Measurements from ENCODE around the gene ZFHX3.
A peak's percentile ranks its signal among the peaks of the same experiment; 100 is the strongest.
"Not testable (repeated sequence)": the region's sequence is repeated elsewhere in the genome, so short reads cannot be mapped to it uniquely, and the experiment has no call there.

Gene ZFHX3

DNA sequence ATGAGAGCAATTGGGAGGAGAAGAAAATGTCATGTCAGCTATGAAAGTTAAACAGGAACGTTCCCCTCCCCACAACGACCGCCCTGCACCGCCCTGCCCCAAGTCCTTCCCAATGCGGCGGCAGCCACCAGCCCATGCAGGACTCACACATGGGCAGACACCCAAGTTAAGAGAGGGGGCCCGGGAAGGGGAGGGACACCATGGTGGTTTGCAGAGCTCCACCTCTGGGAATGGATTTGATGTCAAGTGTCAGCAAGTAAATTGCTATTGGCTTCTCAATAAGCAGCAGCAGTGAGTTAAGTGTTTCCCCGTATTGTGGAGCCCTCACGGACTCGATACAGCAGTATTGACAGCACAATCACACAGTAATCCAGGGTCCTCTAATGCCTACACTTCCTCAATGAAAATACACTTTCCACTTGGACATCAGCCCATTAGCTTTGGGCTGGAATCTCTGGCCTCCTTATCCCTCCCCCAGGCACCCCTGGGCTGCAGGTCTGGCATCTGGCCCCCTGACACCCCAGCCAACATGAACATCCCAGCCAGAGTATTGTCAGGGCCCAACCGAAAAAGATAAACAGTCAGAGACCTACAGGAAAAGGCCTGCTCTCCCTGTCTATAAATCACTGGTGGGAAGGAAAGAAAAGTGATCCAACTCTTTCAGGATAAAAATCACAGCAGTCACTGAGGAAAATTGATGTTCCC lies 22.6 kb downstream of the ZFHX3 start:
- FAIRE-seq (no peak), DNase-seq (ENCODE audit: extremely low spot score, insufficient read length, low read depth) (no peak)

DNA sequence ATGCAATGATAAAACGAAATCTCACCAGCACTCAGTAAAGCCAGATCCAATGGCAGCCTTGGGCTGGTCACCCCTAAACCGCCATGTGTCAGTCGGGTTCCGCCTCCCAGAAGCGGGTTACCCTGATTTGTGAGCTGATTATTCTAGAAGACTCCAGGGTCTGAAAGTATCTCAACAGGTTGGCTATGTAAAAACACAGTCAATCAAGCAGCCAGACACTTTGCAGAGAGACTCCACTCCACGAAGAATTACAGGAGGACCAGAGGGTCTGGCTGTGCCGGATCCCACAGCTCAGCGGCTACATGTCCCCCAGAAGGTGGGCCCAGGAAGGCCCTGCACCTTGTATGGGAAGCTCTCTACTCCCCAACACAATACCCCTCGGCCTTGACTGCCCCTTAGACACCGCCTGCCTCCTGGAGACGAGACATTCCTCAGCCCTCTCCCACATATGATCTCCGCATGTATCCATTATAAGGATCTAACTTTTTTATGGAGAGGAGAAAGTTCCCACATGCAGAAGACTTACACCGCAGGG lies 23.3 kb downstream of the ZFHX3 start:
- no peak for FAIRE-seq
- no peak for DNase-seq (ENCODE audit: extremely low spot score, insufficient read length, low read depth)

DNA sequence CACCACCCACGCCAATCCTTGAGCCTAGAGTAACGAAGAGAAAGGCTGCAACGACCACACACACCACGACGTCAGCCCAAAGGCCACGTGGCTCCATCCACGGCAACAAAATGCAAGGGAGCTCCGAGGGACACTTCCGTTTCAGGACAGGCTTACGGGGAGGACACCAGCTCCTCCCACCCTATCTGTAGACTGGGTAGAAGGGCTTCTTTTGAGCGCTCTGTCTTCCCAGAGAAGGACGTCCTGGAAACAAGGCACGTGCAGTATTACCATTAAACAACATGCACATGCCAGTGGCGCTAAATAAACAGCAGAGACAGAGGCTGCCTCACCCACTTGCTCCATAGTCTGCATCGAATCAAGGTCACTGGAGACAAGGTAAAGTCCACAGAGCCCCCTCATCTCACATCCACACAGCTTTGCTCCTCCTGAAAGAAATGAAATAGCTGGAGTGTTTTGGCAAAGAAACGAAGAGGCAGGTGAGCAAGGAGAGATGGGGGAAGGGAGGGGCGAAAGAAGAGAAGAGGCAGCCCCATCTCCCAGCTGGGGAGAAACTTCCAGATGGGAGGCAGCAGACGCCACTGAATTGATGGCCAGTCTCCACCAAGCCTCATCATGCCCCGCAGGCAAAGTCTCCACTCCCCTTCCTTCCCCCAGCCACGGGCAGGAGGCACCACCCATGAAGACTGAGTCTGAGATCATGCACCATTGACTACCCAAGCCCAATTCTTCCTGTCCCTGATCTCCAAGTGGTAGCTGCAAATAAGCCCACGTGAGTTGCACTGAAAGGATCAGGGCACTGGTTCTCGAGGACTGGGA lies 24.0 kb downstream of the ZFHX3 start:
- FAIRE-seq (no peak), DNase-seq (ENCODE audit: extremely low spot score, insufficient read length, low read depth) (no peak)

DNA sequence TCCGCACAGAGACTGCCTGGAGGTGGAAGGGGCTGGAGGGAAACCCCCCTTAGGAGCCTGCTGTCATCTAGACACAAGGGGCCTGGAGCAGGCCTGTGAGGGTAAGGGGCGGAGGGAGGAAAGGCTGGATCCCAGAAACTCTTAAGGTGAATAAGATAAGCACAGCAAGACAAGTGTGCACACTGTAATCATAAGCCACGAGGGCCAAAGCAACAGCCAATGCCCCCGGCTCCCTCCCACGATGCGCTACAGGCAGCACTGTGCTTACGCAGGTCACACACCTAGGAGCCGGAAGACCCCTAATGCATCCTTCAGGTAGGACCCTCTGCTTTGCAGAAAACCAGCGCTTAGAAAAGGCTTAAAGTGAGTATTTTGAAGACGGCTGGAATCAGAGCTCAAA lies 24.6 kb downstream of the ZFHX3 start:
- FAIRE-seq: no peak
- DNase-seq (ENCODE audit: extremely low spot score, insufficient read length, low read depth): no peak

DNA sequence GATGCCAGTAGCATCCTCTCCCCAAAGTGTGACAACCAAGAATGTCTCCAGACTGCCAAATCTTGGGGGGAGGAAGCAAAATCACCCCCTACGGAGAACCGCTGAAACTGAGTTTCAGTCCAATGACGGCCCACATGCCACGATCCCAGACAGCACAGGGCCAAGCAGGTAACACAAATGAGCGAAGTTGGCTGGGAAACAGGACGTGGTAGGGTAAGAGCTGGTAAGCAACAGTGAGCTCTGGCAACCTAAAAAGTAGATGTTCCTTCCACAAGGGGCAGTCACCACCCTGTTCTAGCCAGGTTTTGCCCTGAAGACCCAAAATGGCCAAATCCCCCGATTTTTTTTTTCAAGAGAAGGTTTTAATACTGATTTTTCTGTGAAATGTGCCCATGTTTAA lies 25.4 kb downstream of the ZFHX3 start:
- FAIRE-seq (no peak), DNase-seq (ENCODE audit: extremely low spot score, insufficient read length, low read depth) (no peak)

DNA sequence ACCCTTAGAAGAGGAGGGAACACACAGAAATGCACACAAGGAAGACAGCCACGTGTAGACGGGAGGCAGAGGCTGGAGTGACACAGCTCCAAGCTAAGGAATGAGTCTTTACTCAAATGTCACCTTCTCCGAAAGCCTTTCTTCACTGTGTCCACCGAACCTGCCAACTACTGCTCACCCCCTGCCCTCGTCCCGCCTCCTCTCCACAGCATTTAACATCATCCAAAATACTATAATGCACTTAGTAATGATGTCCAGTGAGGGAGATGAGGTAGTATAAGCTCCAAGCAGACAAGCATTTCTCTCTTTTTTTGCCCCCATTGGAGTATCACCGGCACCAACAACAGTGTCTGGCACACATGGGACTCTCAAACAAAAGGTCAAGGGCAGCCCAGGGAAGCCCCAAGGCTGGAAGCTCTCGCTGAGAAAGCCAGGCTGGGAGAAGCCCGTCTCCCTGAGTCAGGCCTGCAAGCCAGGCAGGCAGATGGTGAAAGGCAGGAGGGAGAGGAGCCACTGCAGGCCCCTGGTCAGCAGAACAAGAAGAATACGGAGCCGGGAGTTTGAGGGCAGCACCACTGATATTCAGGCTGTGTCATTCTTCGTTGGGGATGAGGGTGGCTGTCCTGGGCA lies 25.9 kb downstream of the ZFHX3 start:
- FAIRE-seq: no peak
- no peak for DNase-seq (ENCODE audit: extremely low spot score, insufficient read length, low read depth)

DNA sequence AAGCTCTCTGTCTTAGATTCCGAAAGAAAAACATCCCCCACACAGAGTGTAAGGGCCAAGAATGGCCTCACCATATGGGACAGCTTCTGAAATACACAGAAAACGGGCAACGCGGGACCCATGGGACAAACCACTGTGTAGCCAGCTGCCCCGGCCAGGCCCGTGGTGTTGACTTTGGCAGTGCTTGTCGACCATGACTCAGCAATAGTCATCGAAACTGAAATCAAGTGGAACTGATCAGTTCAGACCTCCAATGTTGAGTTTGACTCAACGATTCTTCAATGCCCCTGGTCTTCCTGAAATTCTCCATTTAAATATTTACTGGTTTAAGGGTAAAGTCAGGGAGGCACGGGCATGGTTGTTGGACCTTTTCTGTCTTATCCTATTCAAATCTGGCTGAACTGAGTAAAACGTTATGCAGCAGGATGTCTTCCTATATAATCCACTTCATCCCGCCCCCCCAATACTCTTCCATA lies 27.5 kb downstream of the ZFHX3 start:
- DNase-seq (ENCODE audit: extremely low spot score, insufficient read length, low read depth) (no peak), FAIRE-seq (no peak)

DNA sequence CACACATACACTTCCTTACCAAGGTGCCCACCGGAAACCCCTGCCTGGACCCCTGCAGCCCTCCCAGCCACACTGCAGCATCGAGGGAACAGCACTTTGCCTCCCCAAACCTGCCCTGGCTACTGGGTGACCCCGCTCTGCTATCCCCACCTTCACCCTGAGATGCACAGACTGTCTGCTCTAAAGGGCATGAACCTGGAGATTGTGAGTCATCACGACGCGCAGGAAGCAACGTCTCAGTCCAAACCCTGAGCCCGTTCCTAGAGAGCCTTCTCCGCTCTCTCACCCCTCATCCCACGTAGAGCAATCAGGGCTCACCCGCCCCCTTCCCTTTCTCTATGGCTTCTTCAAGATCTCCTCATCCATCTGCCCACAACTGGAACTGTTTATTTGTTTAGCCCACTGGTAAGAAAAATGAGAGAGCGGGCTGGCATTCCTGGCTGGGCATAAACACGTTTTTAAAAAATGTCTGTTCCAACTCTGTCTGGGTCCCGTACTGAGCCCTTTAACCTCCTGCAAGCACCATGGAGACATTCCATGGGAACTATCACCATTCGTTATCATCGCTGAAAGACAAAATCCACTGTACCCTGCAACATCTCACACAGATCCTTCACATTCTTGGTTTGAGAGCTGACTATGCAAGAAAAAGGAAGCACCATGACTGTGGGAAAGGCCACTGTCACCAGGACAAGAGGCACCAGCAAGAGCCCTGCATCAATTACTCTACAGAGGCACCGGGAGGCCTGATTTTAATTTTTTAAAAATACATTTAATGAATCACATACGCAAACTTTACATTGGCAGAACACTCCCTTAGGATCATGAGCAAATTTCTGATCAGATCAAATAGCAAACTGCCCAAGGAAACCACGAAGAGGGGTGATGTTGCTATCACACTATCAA lies 28.2 kb downstream of the ZFHX3 start:
- FAIRE-seq (no peak), DNase-seq (ENCODE audit: extremely low spot score, insufficient read length, low read depth) (no peak)

DNA sequence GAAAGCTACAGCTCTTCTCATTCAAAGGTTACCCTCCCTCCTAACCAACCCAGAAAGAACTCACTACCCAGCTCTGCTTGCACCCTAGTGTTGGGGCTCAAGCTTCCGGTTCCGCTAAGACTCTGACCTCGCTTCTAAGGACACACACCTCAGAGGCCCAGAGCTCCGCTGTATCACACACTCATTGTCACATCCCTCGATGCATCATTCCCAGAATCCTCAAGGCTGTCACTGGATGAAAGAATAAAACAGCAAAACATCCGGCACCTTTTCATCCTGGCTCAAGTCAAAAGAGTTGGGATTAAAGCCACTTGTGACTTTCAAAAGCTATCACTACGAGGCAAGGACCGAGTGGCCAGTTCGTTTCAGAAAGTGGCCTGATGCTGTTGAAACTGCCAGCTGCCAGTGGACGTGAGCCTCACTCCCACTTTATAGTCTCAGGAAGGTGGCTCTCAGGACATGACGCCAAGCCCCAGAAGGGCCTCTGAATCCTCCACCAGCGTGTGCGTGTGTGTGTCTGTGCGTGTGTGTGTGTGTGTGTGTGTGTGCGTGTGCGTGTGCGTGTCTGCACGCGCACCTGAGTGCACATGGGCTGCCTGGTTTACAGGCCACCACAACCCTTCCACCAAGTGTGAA lies 29.0 kb downstream of the ZFHX3 start:
- DNase-seq (ENCODE audit: extremely low spot score, insufficient read length, low read depth): no peak
- no peak for FAIRE-seq

DNA sequence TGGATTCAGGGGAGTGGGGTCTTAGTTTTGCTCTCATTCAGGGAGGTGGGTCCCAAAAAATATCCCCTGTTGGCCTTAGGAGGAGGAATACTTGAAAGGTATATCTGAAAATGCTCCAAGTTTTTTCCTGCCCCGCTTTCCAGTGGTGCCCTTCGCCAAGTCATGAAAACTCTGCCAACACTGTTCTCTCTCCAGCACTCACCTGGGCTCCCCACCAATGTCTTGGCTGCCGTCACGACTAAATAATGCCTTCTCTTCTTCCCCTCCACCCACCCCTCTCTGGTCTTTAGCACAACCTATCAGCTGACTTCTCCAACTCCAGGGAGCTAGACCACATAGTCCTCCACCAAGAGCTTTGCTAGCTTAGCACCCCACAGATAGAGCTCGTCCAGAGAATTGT lies 30.6 kb downstream of the ZFHX3 start:
- FAIRE-seq (no peak), DNase-seq (ENCODE audit: extremely low spot score, insufficient read length, low read depth) (no peak)

DNA sequence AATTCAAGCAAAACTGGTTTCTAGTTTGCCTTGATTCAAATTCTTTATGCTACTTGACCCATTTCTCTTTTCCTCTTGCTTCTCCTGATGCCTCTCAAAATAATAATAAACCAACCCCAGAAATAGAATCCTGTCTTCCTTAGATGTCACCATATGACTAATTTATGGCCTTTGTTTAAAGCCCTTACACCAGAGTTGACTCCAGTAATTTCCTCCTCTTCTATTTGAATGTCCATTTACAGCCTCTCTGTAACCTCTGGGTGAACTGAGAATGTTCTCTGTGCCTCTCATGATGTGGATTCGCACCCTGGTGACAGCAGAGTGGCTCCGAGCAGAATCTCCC lies 31.5 kb downstream of the ZFHX3 start:
- no peak for FAIRE-seq
- no peak for DNase-seq (ENCODE audit: extremely low spot score, insufficient read length, low read depth)

DNA sequence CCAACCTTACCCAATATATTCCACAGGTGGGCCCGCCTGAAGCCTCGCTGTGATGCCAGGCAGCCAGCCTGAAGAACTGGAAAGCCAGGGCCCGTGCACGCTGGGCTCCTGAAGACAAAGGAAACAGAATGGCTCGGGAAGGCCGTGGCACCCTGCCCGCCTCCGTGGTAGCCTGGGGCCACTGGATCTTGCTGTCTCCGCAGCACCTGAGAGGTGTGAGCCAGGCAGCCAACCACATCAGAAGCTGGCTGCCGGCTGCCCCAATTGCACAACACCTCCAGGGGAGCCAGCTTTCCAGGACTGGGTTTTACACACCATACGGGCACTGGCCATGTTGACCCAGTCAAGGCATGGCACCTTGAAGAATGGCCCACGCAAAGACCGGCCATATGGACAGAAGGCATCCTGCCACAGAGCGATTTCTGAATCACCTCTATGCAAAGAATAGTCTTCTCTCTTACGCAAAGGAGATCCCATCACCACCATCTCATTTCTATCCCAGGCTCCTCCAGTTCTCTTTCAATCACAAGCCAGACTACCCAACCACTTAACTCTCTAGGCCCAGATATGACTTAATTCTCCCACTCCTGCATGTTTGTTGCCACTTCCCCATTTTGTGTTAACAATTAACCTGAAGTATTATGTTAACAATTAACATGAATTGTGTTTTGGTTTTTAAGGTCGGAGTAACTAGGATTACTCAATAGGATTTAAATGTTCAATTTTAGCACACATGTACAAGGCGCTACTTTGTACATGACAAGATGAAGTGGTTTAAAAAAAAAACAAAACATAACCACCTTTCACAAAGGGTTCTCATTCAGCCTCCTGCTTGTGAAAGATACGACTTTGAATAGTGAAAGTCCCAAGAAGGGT lies 32.1 kb downstream of the ZFHX3 start:
- peak; percentile 69 for DNase-seq (ENCODE audit: extremely low spot score, insufficient read length, low read depth)
- peak; percentile 87 for FAIRE-seq

DNA sequence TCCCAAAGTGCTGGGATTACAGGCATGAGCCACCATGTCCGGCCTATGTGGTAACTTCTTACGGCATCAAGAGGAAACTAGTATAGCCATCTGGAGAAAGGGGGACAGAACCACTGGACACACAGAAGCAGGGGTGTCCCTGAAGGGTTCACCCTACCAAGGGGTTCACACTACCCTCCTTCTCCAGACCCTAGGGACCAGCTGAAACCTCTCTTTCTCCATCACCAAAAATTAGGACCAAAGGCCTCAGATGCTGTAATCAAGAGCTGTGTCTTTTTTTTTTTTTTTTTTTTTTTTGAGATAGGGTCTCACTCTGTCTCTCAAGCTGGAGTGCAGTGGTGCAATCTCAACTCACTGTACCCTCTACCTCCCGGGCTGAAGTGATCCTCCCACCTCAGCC lies 33.2 kb downstream of the ZFHX3 start:
- DNase-seq (ENCODE audit: extremely low spot score, insufficient read length, low read depth): no peak
- FAIRE-seq: no peak

DNA sequence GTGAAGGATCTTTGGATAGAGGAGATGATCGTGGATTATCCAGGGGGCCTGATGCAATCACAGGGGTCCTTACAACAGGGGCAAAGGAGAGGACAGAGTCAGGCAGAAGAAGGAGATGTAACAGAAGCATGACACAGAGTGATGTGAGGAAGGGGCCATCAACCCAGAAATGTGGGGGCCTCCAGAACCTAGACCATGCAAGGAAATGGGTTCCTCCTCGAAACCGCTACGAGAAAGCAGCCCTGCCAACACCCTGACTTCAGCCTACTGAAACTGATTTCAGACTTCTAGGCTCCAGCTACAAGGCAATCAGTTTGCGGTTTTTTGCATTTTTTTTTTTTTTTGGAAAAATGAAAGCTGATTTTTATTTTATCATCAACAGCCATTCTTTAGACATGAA lies 34.0 kb downstream of the ZFHX3 start:
- DNase-seq (ENCODE audit: extremely low spot score, insufficient read length, low read depth): no peak
- FAIRE-seq: no peak

DNA sequence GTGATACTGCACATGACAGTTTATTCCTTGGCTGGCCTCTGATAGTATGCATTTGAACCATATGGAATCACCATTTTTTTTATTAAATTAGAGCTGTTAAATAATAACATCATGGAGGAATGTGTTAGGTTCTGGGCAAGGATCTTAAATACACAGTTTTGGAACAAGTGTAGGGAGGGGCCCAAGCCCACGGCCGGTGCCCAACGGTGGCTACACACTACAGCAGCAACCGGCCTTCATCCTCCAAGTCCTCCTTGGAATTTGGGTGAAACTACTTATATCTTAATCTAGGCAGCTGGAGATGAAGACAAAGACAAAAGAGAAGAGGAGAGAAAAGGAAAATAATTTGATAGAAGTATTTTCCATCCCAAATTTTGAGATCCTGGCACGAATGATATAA lies 35.6 kb downstream of the ZFHX3 start:
- FAIRE-seq: no peak
- DNase-seq (ENCODE audit: extremely low spot score, insufficient read length, low read depth): no peak

DNA sequence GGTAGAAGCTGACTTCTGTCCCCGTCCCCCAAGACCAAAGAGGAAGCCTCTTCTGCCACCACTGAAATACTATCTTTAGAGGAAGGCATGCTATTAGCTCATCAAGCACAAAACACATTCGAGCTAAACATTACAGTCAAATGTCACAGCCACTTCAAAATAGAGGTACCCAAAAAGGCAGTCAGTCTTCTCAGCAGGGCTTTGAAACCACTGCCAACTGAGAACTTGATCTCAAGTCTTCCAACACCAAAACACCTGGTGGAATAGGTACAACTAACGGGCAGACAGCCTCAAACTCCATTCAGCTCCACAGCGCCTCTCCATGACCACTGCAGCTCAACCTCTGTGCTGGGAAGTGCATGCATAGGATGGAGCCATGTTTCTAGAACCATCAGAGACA lies 36.0 kb downstream of the ZFHX3 start:
- FAIRE-seq (no peak), DNase-seq (ENCODE audit: extremely low spot score, insufficient read length, low read depth) (no peak)

DNA sequence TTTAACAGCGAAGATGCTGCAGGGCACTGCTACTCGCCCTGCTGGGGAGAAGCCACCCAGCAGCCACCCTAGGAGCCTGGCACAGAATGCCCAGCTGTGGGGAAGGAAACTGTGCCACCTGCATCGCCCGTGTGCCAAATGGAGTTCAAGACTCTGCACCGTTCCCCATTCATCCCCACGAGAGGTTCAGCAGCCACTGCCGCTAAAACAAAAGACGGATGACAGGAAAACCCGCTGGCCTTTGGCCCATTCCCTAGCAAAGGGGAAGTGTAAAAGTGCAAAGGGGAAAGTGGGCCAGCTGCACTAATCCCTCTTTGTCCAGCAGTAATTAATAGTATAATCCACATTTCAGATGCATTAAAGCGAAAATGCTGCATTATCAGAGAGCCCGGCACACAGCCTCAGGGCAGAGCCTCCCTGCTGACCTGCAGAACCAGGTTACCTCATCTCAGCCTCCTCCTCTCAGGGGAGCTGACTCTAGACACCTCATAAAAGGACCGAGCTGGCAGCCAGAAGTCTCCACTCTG lies 37.7 kb downstream of the ZFHX3 start:
- DNase-seq (ENCODE audit: extremely low spot score, insufficient read length, low read depth) (no peak), FAIRE-seq (no peak)

DNA sequence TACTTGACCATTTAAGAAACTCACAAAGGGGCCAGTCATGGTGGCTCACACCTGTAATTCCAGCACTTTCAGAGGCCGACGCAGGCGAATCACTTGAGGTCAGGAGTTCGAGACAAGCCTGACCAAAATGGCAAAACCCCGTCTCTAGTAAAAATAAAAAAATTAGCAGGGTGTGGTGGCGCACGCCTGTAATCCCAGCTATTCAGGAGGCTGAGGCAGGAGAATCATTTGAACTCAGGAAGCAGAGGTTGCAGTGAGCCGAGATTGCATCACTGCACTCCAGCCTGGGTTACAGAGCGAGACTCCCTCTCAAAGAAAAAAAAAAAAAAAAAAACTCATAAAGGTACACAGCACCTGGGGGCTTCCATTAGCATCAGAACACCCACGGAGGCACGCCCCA lies 38.2 kb downstream of the ZFHX3 start:
- FAIRE-seq; DNase-seq (ENCODE audit: extremely low spot score, insufficient read length, low read depth): not testable (repeated sequence)
